ENCODE results near the gene TPGS2.

The TPGS2 gene

GRCh38 chr18:36805105-36805504 lies 23.7 kb downstream of the TPGS2 start:
- Histone ChIP-seq H3K4me1 (ENCODE audit: low read length) (no peaks in the 10 kb centered on the region), H3K36me3 (replicated peaks; ENCODE audit: insufficient read depth, low read length) (peaks cover 4% of the 10 kb centered on the region; the same call in 1 of the 2 replicates), H3F3A (ENCODE audit: insufficient read depth, low read length) (no peaks in the 10 kb centered on the region), H2AFZ (ENCODE audit: low read length) (no peak overlapping the region), H3K4me2 (ENCODE audit: low read depth, low read length) (no peak overlapping the region), H3K9me2 (replicated peaks; ENCODE audit: insufficient read depth, low read length) (no peaks in the 10 kb centered on the region), H3K27me3 (replicated peaks; ENCODE audit: insufficient read depth, low read length) (no peaks in the 10 kb centered on the region), H3K79me2 (ENCODE audit: low read length) (peaks cover 6% of the 10 kb centered on the region; the same call in 1 of the 2 replicates), H3K9me3 (replicated peaks; ENCODE audit: insufficient read depth, low read length) (no peaks in the 10 kb centered on the region), H3K27ac (ENCODE audit: low read length) (no peak overlapping the region), H3K4me3 (ENCODE audit: low read length) (no peak overlapping the region), H4K20me1 (ENCODE audit: insufficient read depth, low read length) (no peaks in the 10 kb centered on the region), H3K9ac (ENCODE audit: low read length) (no peak overlapping the region)
- DNase-seq = no peak
- no peak for TF ChIP-seq CTCF (IDR thresholded peaks at IDR 0.05; ENCODE audit: low read length)
- no peak for TF ChIP-seq EZH2 (optimal IDR thresholded peaks at IDR 0.05; ENCODE audit: low read depth, low read length)
- TF ChIP-seq EZH2phosphoT487 (IDR thresholded peaks at IDR 0.05; ENCODE audit: low read length) = no peak

- Histone ChIP-seq H3K79me2 (ENCODE audit: low read length) (no peaks in the 10 kb centered on the region), H3K36me3 (replicated peaks; ENCODE audit: insufficient read depth, low read length) (no peaks in the 10 kb centered on the region), H3K27ac (ENCODE audit: low read length) (no peak overlapping the region), H3F3A (ENCODE audit: insufficient read depth, low read length) (no peaks in the 10 kb centered on the region), H3K4me3 (ENCODE audit: low read length) (no peak overlapping the region), H2AFZ (ENCODE audit: low read length) (no peak overlapping the region), H3K4me1 (ENCODE audit: low read length) (no peaks in the 10 kb centered on the region), H3K9ac (ENCODE audit: low read length) (no peak overlapping the region), H4K20me1 (ENCODE audit: insufficient read depth, low read length) (no peaks in the 10 kb centered on the region), H3K27me3 (replicated peaks; ENCODE audit: insufficient read depth, low read length) (no peaks in the 10 kb centered on the region), H3K9me3 (replicated peaks; ENCODE audit: insufficient read depth, low read length) (no peaks in the 10 kb centered on the region), H3K9me2 (replicated peaks; ENCODE audit: insufficient read depth, low read length) (no peaks in the 10 kb centered on the region), H3K4me2 (ENCODE audit: low read depth, low read length) (no peak overlapping the region)
- TF ChIP-seq EZH2 (optimal IDR thresholded peaks at IDR 0.05; ENCODE audit: low read depth, low read length) = no peak
- no peak for TF ChIP-seq CTCF (IDR thresholded peaks at IDR 0.05; ENCODE audit: low read length)
- TF ChIP-seq EZH2phosphoT487 (IDR thresholded peaks at IDR 0.05; ENCODE audit: low read length) = no peak
- DNase-seq = no peak
These were observed 29.9 kb downstream of the TPGS2 start for GRCh38 chr18:36798738-36799473.

GRCh38 chr18:36792634-36793283 lies 36.0 kb downstream of the TPGS2 start:
- DNase-seq = no peak
- Histone ChIP-seq H2AFZ (ENCODE audit: low read length) (no peak overlapping the region), H3K4me2 (ENCODE audit: low read depth, low read length) (no peak overlapping the region), H3K9ac (ENCODE audit: low read length) (no peak overlapping the region), H3F3A (ENCODE audit: insufficient read depth, low read length) (no peaks in the 10 kb centered on the region), H3K9me2 (replicated peaks; ENCODE audit: insufficient read depth, low read length) (no peaks in the 10 kb centered on the region), H3K27ac (ENCODE audit: low read length) (no peak overlapping the region), H3K9me3 (replicated peaks; ENCODE audit: insufficient read depth, low read length) (no peaks in the 10 kb centered on the region), H3K4me1 (ENCODE audit: low read length) (no peaks in the 10 kb centered on the region), H3K36me3 (replicated peaks; ENCODE audit: insufficient read depth, low read length) (no peaks in the 10 kb centered on the region), H3K4me3 (ENCODE audit: low read length) (no peak overlapping the region), H4K20me1 (ENCODE audit: insufficient read depth, low read length) (no peaks in the 10 kb centered on the region), H3K27me3 (replicated peaks; ENCODE audit: insufficient read depth, low read length) (no peaks in the 10 kb centered on the region), H3K79me2 (ENCODE audit: low read length) (no peaks in the 10 kb centered on the region)
- TF ChIP-seq EZH2phosphoT487 (IDR thresholded peaks at IDR 0.05; ENCODE audit: low read length) (no peak), EZH2 (optimal IDR thresholded peaks at IDR 0.05; ENCODE audit: low read depth, low read length) (no peak), CTCF (IDR thresholded peaks at IDR 0.05; ENCODE audit: low read length) (no peak)
